Activated CD8-positive, alpha-beta T cell treated with anti-CD3 and anti-CD28 coated beads for 36 hours (primary cell): ENCODE data around the gene RPL37. TPM values are rescaled to one million over a fixed set of nuclear protein-coding genes. Genes with fewer than 3 reads are reported as not detected.
"Not testable (repeated sequence)": the region's sequence is repeated elsewhere in the genome, so short reads cannot be mapped to it uniquely, and the experiment has no call there.

ENCODE experiments used
- ATAC-seq: fragments of 200-7000 bp; cut with Tn5 transposase; one replicate; pipeline ENCODE4 v1.10.0; 2021; ENCODE audit warnings: mild to moderate bottlenecking, moderate library complexity
- CTCF ChIA-PET: fragments of 350-600 bp; sonication (Branson Sonifier 250); formaldehyde crosslinking; loops from one replicate; lab custom pipeline; 2021; ENCODE audit warnings: antibody characterized with exemption; lab: Charles Lee
- POLR2A ChIA-PET: fragments of 350-600 bp; sonication (Branson Sonifier 250); formaldehyde crosslinking; loops from one replicate; lab custom pipeline; 2021; ENCODE audit warnings: antibody characterized with exemption; lab: Charles Lee
- DNase-seq: peaks from one replicate; pipeline ENCODE4 v3.0.0-alpha.2; 2020
- H3K27ac Mint-ChIP-seq: one replicate; pipeline ENCODE4 v1.8.0; 2021; ENCODE audit warnings: mild to moderate bottlenecking, mixed read lengths
- H3K27me3 Mint-ChIP-seq: one replicate; pipeline ENCODE4 v1.8.0; 2021; ENCODE audit warnings: mixed read lengths
- H3K36me3 Mint-ChIP-seq: one replicate; pipeline ENCODE4 v1.8.0; 2021; ENCODE audit warnings: low read depth, mixed read lengths
- H3K4me1 Mint-ChIP-seq: one replicate; pipeline ENCODE4 v1.8.0; 2021; ENCODE audit warnings: low read depth, mixed read lengths
- H3K4me3 Mint-ChIP-seq: one replicate; pipeline ENCODE4 v1.8.0; 2021; ENCODE audit warnings: mild to moderate bottlenecking, moderate library complexity, mixed read lengths
- H3K9me3 Mint-ChIP-seq: one replicate; pipeline ENCODE4 v1.8.0; 2021; ENCODE audit warnings: mixed read lengths
- CTCF ChIP-seq: fragments of 200-600 bp; IDR thresholded peaks from one replicate; pipeline ENCODE4 v1.8.0; 2022; ENCODE audit warnings: antibody characterized with exemption, mild to moderate bottlenecking
- intact Hi-C: fragments of 100-400 bp; cut with micrococcal nuclease; formaldehyde crosslinking; loops from one replicate; pipeline ENCODE4 v1.10.0; 2022
- total RNA-seq, 2 experiments: library from RNA; stranded (reverse); gene quantifications; one replicate each; pipeline ENCODE4 v1.2.3, GENCODE V29; 2021

The RPL37 gene
- total RNA-seq, 2 experiments from 2014 or later: 1,914 to 1,950 TPM

- Mint-ChIP-seq H3K9me3 (peaks cover 9% of the 10 kb centered on the region), H3K27ac (no peak overlapping the region), H3K27me3 (peaks cover 6% of the 10 kb centered on the region), H3K36me3 (no peaks in the 10 kb centered on the region), H3K4me1 (no peaks in the 10 kb centered on the region), H3K4me3 (no peak overlapping the region)
- ChIA-PET POLR2A (no interaction called here), CTCF (no interaction called here)
- ATAC-seq (no peak), DNase-seq (no peak)
- TF ChIP-seq CTCF: no peak
- intact Hi-C loops: no loop called here
Measured at GRCh38 chr5:40866844-40867243, 31.8 kb upstream of the RPL37 start.

GRCh38 chr5:40865004-40865403 is 30.0 kb upstream of the RPL37 start:
- H3K4me3 Mint-ChIP-seq, H3K4me1 Mint-ChIP-seq, POLR2A ChIA-PET, H3K27me3 Mint-ChIP-seq, H3K27ac Mint-ChIP-seq, H3K9me3 Mint-ChIP-seq, H3K36me3 Mint-ChIP-seq, DNase-seq, ATAC-seq, intact Hi-C loops: not testable (repeated sequence)
- CTCF ChIA-PET: interaction anchor here (1.2 kb wide), 1 partner anchor 14 kb away, joined by 3 read pairs; no protein-coding TSS in a partner anchor

- DNase-seq (no peak), ATAC-seq (no peak)
- Mint-ChIP-seq H3K36me3 (no peaks in the 10 kb centered on the region), H3K4me1 (no peaks in the 10 kb centered on the region), H3K9me3 (peaks cover 9% of the 10 kb centered on the region), H3K4me3 (no peak overlapping the region), H3K27ac (no peak overlapping the region), H3K27me3 (no peaks in the 10 kb centered on the region)
- no peak for TF ChIP-seq CTCF
- intact Hi-C loops: no loop called here
- ChIA-PET CTCF (no interaction called here), POLR2A (no interaction called here)
Measured at GRCh38 chr5:40860711-40861110, 25.7 kb upstream of the RPL37 start.

GRCh38 chr5:40853632-40854192 is 18.7 kb upstream of the RPL37 start:
- Mint-ChIP-seq H3K27ac (no peak overlapping the region), H3K27me3 (peaks cover under 1% of the 10 kb centered on the region), H3K9me3 (no peaks in the 10 kb centered on the region), H3K36me3 (no peaks in the 10 kb centered on the region), H3K4me1 (no peaks in the 10 kb centered on the region), H3K4me3 (no peak overlapping the region)
- ChIA-PET CTCF (no interaction called here), POLR2A (no interaction called here)
- intact Hi-C loops: no loop called here
- DNase-seq: no peak
- TF ChIP-seq CTCF: no peak
- ATAC-seq: no peak

GRCh38 chr5:40847525-40847924 is 12.5 kb upstream of the RPL37 start:
- no peak for DNase-seq
- TF ChIP-seq CTCF: no peak
- intact Hi-C loops: no loop called here
- ChIA-PET CTCF (no interaction called here), POLR2A (no interaction called here)
- no peaks in the 10 kb centered on the region for H3K9me3 Mint-ChIP-seq
- ATAC-seq: no peak
- peaks cover 16% of the 10 kb centered on the region for H3K27me3 Mint-ChIP-seq
- no peaks in the 10 kb centered on the region for H3K4me1 Mint-ChIP-seq
- peaks cover 2% of the 10 kb centered on the region for H3K36me3 Mint-ChIP-seq
- H3K4me3 Mint-ChIP-seq: no peak overlapping the region
- no peak overlapping the region for H3K27ac Mint-ChIP-seq
